IMR-90 (cell line): ENCODE results near the gene TRMT1. TPM values are rescaled to one million over a fixed set of nuclear protein-coding genes. Genes with fewer than 3 reads are reported as not detected.

Experiments
- ATAC-seq: fragments of 200-7000 bp; cut with Tn5 transposase; 2 replicates; pipeline ENCODE4 v1.9.1; 2020; ENCODE audit warnings: low read depth, mild to moderate bottlenecking, moderate library complexity
- BruUV-seq: library from RNA; stranded (reverse); fragments of 400-500 nt; replicated peaks from 2 replicates; lab custom pipeline; 2021; lab: Mats Ljungman, UMichigan
- CTCF ChIA-PET: fragments of 300-600 bp; formaldehyde crosslinking; extraction: SDS; loops from one replicate; lab custom pipeline; 2021; ENCODE audit warnings: antibody characterized with exemption; lab: Yijun Ruan, JAX
- POLR2A ChIA-PET: fragments of 300-600 bp; sonication (Branson Sonifier 250); formaldehyde crosslinking; loops from one replicate; lab custom pipeline; 2022; ENCODE audit warnings: antibody characterized with exemption; ENCODE audit not compliant: unreplicated experiment; lab: Charles Lee
- DNase-seq: peaks from one replicate; pipeline ENCODE4 v3.0.0; 2013
- H2AFZ ChIP-seq: replicated peaks from 2 replicates; pipeline ENCODE3; 2013; ENCODE audit warnings: low read length, mild to moderate bottlenecking; ENCODE audit not compliant: poor library complexity
- H2AK5ac ChIP-seq: 2 replicates; pipeline ENCODE4 v1.6.1; 2013; ENCODE audit warnings: low read depth, low read length, inconsistent platforms
- H2AK9ac ChIP-seq: replicated peaks from 2 replicates; pipeline ENCODE3; 2013; ENCODE audit warnings: mild to moderate bottlenecking, low read depth, low read length, moderate library complexity; ENCODE audit not compliant: poor library complexity
- H2BK120ac ChIP-seq: 2 replicates; pipeline ENCODE4 v1.6.1; 2013; ENCODE audit warnings: low read depth, low read length, inconsistent platforms
- H2BK15ac ChIP-seq: 3 replicates; pipeline ENCODE4 v1.6.1; 2013; ENCODE audit warnings: low read depth, low read length, inconsistent platforms
- H2BK20ac ChIP-seq: 2 replicates; pipeline ENCODE4 v1.6.1; 2013; ENCODE audit warnings: low read depth, mild to moderate bottlenecking, inconsistent platforms, low read length, moderate library complexity
- H2BK5ac ChIP-seq: 2 replicates; pipeline ENCODE4 v1.6.1; 2013; ENCODE audit warnings: mild to moderate bottlenecking, low read depth, low read length, inconsistent platforms; ENCODE audit not compliant: poor library complexity, severe bottlenecking
- H3K14ac ChIP-seq: replicated peaks from 2 replicates; pipeline ENCODE4 v1.6.1; 2013; ENCODE audit warnings: low read depth, low read length, inconsistent platforms
- H3K18ac ChIP-seq: 2 replicates; pipeline ENCODE4 v1.6.1; 2013; ENCODE audit warnings: low read depth, low read length, control low read depth
- H3K23ac ChIP-seq: 2 replicates; pipeline ENCODE4 v1.6.1; 2013; ENCODE audit warnings: low read depth, low read length, inconsistent platforms
- H3K27ac ChIP-seq: 2 replicates; pipeline ENCODE4 v1.5.1; 2013; ENCODE audit warnings: mild to moderate bottlenecking, control low read depth, low read length; ENCODE audit not compliant: insufficient read depth
- H3K27me3 ChIP-seq: 2 replicates; pipeline ENCODE4 v1.6.1; 2013; ENCODE audit warnings: low read length; ENCODE audit not compliant: control insufficient read depth, insufficient read depth
- H3K36me3 ChIP-seq: 2 replicates; pipeline ENCODE4 v1.6.1; 2013; ENCODE audit warnings: low read length, mixed read lengths; ENCODE audit not compliant: control insufficient read depth, insufficient read depth
- H3K4ac ChIP-seq: 2 replicates; pipeline ENCODE4 v1.6.1; 2013; ENCODE audit warnings: low read depth, low read length, inconsistent platforms
- H3K4me1 ChIP-seq: 2 replicates; pipeline ENCODE4 v1.6.1; 2013; ENCODE audit warnings: low read length, mixed read lengths; ENCODE audit not compliant: control insufficient read depth, insufficient read depth
- H3K4me2 ChIP-seq: 2 replicates; pipeline ENCODE4 v1.6.1; 2013; ENCODE audit warnings: low read depth, mild to moderate bottlenecking, control low read depth, low read length, moderate library complexity
- H3K4me3 ChIP-seq: 2 replicates; pipeline ENCODE4 v1.5.1; 2013; ENCODE audit warnings: low read depth, mild to moderate bottlenecking, control low read depth, low read length, moderate library complexity; ENCODE audit not compliant: insufficient read depth
- H3K56ac ChIP-seq: 2 replicates; pipeline ENCODE4 v1.6.1; 2013; ENCODE audit warnings: low read length, inconsistent platforms; ENCODE audit not compliant: insufficient read depth; ENCODE audit errors: extremely low read depth
- H3K79me1 ChIP-seq, 2 experiments: 2 replicates each; pipeline ENCODE4 v1.6.1; 2013; ENCODE audit warnings: low read length in 2 of 2, inconsistent platforms in 1 of 2, low read depth in 1 of 2
- H3K9ac ChIP-seq: 2 replicates; pipeline ENCODE4 v1.6.1; 2013; ENCODE audit warnings: low read depth, low read length, control low read depth
- H3K9me1 ChIP-seq: 2 replicates; pipeline ENCODE4 v1.6.1; 2013; ENCODE audit warnings: low read length, inconsistent platforms; ENCODE audit not compliant: insufficient read depth
- H3K9me3 ChIP-seq: 2 replicates; pipeline ENCODE4 v1.6.1; 2013; ENCODE audit warnings: low read length; ENCODE audit not compliant: control insufficient read depth, insufficient read depth
- H4K20me1 ChIP-seq: 2 replicates; pipeline ENCODE4 v1.6.1; 2013; ENCODE audit warnings: low read length, inconsistent platforms; ENCODE audit not compliant: insufficient read depth
- H4K5ac ChIP-seq: 2 replicates; pipeline ENCODE4 v1.6.1; 2013; ENCODE audit warnings: mild to moderate bottlenecking, low read depth, low read length, control low read depth
- H4K8ac ChIP-seq, 2 experiments: 2 replicates each; pipeline ENCODE4 v1.6.1; 2013; ENCODE audit warnings: low read depth in 2 of 2, low read length in 2 of 2, control low read depth in 1 of 2, inconsistent platforms in 1 of 2
- H4K91ac ChIP-seq: 2 replicates; pipeline ENCODE4 v1.6.1; 2013; ENCODE audit warnings: low read depth, low read length, inconsistent platforms; ENCODE audit not compliant: insufficient read depth
- BHLHE40 ChIP-seq: fragments of 150-350 bp; IDR thresholded peaks from 2 replicates; pipeline ENCODE4 v1.6.1; 2016; ENCODE audit warnings: mild to moderate bottlenecking, low read depth, low read length
- CEBPB ChIP-seq: IDR thresholded peaks from 2 replicates; pipeline ENCODE4 v1.6.1; 2012; ENCODE audit warnings: low read depth, low read length, improper control_type of control experiment
- CHD1 ChIP-seq: IDR thresholded peaks from 2 replicates; pipeline ENCODE4 v1.6.1; 2012; ENCODE audit warnings: low read depth, low read length, improper control_type of control experiment
- CTCF ChIP-seq: conservative IDR thresholded peaks from 2 replicates; pipeline ENCODE4 v1.5.1; 2012; ENCODE audit warnings: mild to moderate bottlenecking, low read depth, low read length, improper control_type of control experiment
- ELK1 ChIP-seq: fragments of 150-350 bp; IDR thresholded peaks from 2 replicates; pipeline ENCODE4 v1.6.1; 2016; ENCODE audit warnings: low read depth, mild to moderate bottlenecking, low read length, moderate library complexity, borderline replicate concordance
- FOS ChIP-seq: fragments of 150-350 bp; IDR thresholded peaks from 2 replicates; pipeline ENCODE4 v1.6.1; 2016; ENCODE audit warnings: low read depth, low read length
- MAZ ChIP-seq: IDR thresholded peaks from 2 replicates; pipeline ENCODE4 v1.6.1; 2012; ENCODE audit warnings: low read depth, mild to moderate bottlenecking, low read length, improper control_type of control experiment, moderate library complexity, borderline replicate concordance
- MXI1 ChIP-seq: IDR thresholded peaks from 2 replicates; pipeline ENCODE4 v1.6.1; 2012; ENCODE audit warnings: low read depth, mild to moderate bottlenecking, low read length, moderate library complexity, borderline replicate concordance
- NFE2L2 ChIP-seq: fragments of 150-350 bp; IDR thresholded peaks from 2 replicates; pipeline ENCODE4 v1.6.1; 2016; ENCODE audit warnings: low read depth, mild to moderate bottlenecking, low read length
- POLR2A ChIP-seq: IDR thresholded peaks from 2 replicates; pipeline ENCODE4 v1.6.1; 2012; ENCODE audit warnings: mild to moderate bottlenecking, low read depth, low read length
- RAD21 ChIP-seq: IDR thresholded peaks from 2 replicates; pipeline ENCODE4 v1.6.1; 2012; ENCODE audit warnings: low read length, improper control_type of control experiment
- RFX5 ChIP-seq: IDR thresholded peaks from 2 replicates; pipeline ENCODE4 v1.8.0; 2012; ENCODE audit warnings: low read depth, mild to moderate bottlenecking, low read length, moderate library complexity
- SMC3 ChIP-seq: fragments of 150-350 bp; IDR thresholded peaks from 2 replicates; pipeline ENCODE4 v1.6.1; 2016; ENCODE audit warnings: low read depth, mild to moderate bottlenecking, antibody characterized with exemption, low read length, moderate library complexity
- WGBS, 2 experiments: methylation state at CpG; one replicate each; pipeline versions ENCODE4 v1.1.5 to v1.1.7; 2013; ENCODE audit warnings: missing lambda C conversion rate in 2 of 2; ENCODE audit not compliant: insufficient read length in 1 of 2; ENCODE audit errors: extremely low coverage in 2 of 2; 5-methylcytosine and 5-hydroxymethylcytosine counted together
- dilution Hi-C: fragments of 300-500 bp; cut with HindIII; formaldehyde crosslinking; loops from one replicate; pipeline ENCODE4 v1.14.3; 2018; ENCODE audit warnings: low sequenced_read_pairs; ENCODE audit not compliant: unreplicated experiment
- in situ Hi-C: fragments of 300-500 bp; cut with MboI; formaldehyde crosslinking; loops from 3 replicates; pipeline ENCODE4 v1.14.3; 2019; ENCODE audit warnings: low sequenced_read_pairs, inconsistent platforms, mixed read lengths
- intact Hi-C: fragments of 100-400 bp; cut with micrococcal nuclease; formaldehyde crosslinking; loops from 2 replicates; pipeline ENCODE4 v1.10.0; 2022
- polyA plus RNA-seq, 3 experiments: library from polyadenylated mRNA; depleted of rRNA; stranded (reverse); fragments of >200 nt; gene quantifications; 2 replicates each; pipeline ENCODE4 v1.2.3, GENCODE V29; 2012; ENCODE audit warnings: low replicate concordance in 1 of 3
- total RNA-seq: library from RNA; depleted of rRNA; stranded (reverse); fragments of >200 nt; gene quantifications from 2 replicates; pipeline ENCODE4 v1.2.3, GENCODE V29; 2012

Gene TRMT1
- total and polyA plus RNA-seq, 2 of the 4 experiments (the other 2 are of a cell fraction), result 28.3 to 56.0 TPM

DNA sequence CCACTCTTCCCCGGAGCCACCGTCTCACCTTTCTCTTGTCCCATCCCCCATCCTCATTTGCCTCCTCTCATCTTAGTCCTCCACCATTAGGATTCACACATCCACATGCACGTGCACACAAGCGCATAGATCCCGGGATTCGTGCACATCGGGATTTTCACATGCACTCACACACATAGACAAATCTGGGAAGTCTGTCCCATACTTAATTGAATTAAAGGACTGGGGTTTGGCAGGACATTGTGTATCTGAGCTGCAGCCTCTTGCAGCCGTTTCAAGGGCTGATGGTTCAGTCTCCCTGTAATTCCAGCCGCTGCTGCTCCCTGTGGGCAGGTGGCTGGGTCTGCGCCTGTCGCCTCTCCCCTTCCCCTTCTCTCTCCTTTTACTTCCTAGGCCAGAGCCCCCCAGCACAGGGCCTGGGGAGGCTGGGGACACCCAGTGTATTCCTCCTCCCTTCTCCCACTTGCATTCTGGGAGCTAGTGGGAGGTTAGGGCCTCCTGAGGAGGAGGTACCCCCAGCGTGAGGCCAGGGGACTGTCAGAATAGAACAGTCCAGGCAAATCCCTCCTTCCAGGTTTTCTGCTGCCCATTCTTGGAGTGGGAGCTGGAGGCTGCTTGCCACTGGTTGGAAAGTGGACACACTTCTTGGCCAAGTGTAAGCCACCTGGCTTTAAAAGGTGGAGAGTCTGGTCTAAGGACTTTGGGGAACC is 57.4 kb downstream of the TRMT1 start (continued):
- TF ChIP-seq MAZ (no peak), RAD21 (no peak)

- no peak overlapping the region for H3K9ac ChIP-seq
- peak overlapping the region; percentile 10; the same call in 1 of the 2 replicates for H3K14ac ChIP-seq
- peak; percentile 47 for DNase-seq
- peak overlapping the region; percentile 32; the same call in 1 of the 2 replicates for H3K18ac ChIP-seq
- ATAC-seq, result no peak
- no peak overlapping the region for H2AFZ ChIP-seq
- H3K4me2 ChIP-seq, result peak overlapping the region; percentile 7; the same call in 1 of the 2 replicates
- no peaks in the 10 kb centered on the region for H3K27me3 ChIP-seq
- H3K4ac ChIP-seq, result peak overlapping the region; percentile 100
- H2BK20ac ChIP-seq, result 0 out of 2 replicates have a peak overlapping the region, but pooled peaks have one; percentile 28
- H3K56ac ChIP-seq, result no peak overlapping the region
- peaks cover 5% of the 10 kb centered on the region; the same call in 1 of the 2 replicates for H3K36me3 ChIP-seq
- in situ Hi-C loops, result no loop called here
- H3K4me1 ChIP-seq, result peaks cover 67% of the 10 kb centered on the region
- CTCF ChIA-PET, result interaction anchor here (0.9 to 1.6 kb wide), 2 partner anchors 32 to 36 kb away, joined by 3 to 8 read pairs; no protein-coding TSS in a partner anchor
- H3K79me1 ChIP-seq, result peaks cover 42 to 88% of the 10 kb centered on the region in 2 experiments
- H3K4me3 ChIP-seq, result no peak overlapping the region
- H2BK120ac ChIP-seq, result peak overlapping the region; percentile 100
- H2BK15ac ChIP-seq, result no peak overlapping the region
- intact Hi-C loops, result no loop called here
- POLR2A ChIA-PET, result interaction anchor here (0.5 to 0.6 kb wide), 2 partner anchors 77 to 571 kb away, joined by 3 to 13 read pairs; no protein-coding TSS in a partner anchor
- H2AK9ac ChIP-seq, result peak overlapping the region; percentile 87
- peak overlapping the region; percentile 100 for H4K91ac ChIP-seq
- peak overlapping the region; percentile 67; the same call in 1 of the 2 replicates for H3K23ac ChIP-seq
- peak overlapping the region; percentile 80 for H2AK5ac ChIP-seq
- BruUV-seq, result no TSS peak
- H4K5ac ChIP-seq, result peak overlapping the region; percentile 58; the same call in 1 of the 2 replicates
- peaks cover 24% of the 10 kb centered on the region for H3K9me1 ChIP-seq
- H3K9me3 ChIP-seq, result no peaks in the 10 kb centered on the region
- TF ChIP-seq SMC3, result no peak
- no peak for TF ChIP-seq CHD1
- TF ChIP-seq FOS, result no peak
- no peak for TF ChIP-seq CEBPB
- TF ChIP-seq MAZ, result no peak
- no peak for TF ChIP-seq ELK1
- no peak for TF ChIP-seq POLR2A
- TF ChIP-seq CTCF, result no peak
- TF ChIP-seq RAD21, result no peak
- TF ChIP-seq BHLHE40, result no peak
- TF ChIP-seq NFE2L2, result no peak
- no peak for TF ChIP-seq MXI1
- no peak for TF ChIP-seq RFX5
- H4K8ac ChIP-seq, result peak overlapping the region in 1 of 2 experiments; percentile 99; a peak in 3 of 4 replicates
- dilution Hi-C loops, result no loop called here
- H4K20me1 ChIP-seq, result peaks cover 10% of the 10 kb centered on the region; the same call in 1 of the 2 replicates
- peak overlapping the region; percentile 100 for H3K27ac ChIP-seq
- H2BK5ac ChIP-seq, result peak overlapping the region; percentile 100
- WGBS, 2 experiments, result 33% methylated on average over 2 of the region's 2 CpGs; no CpG with 5 or more reads in 1 of the 2 experiments
Observed at GRCh38 chr19:13057744-13058143, 58.8 kb downstream of the TRMT1 start.
